Chondrocyte (in vitro differentiated cells): Measurements from ENCODE around the gene GAS7. TPM values are rescaled to one million over a fixed set of nuclear protein-coding genes. Genes with fewer than 3 reads are reported as not detected.
A peak's percentile ranks its signal among the peaks of the same experiment; 100 is the strongest.

Experiments used
- DNase-seq: peaks from one replicate; pipeline ENCODE4 v3.0.0; 2021; ENCODE audit warnings: mixed read lengths, low spot score
- H3K27ac Mint-ChIP-seq: one replicate; pipeline ENCODE4 v1.8.0; 2021; ENCODE audit warnings: mild to moderate bottlenecking, moderate library complexity, mixed read lengths; ENCODE audit not compliant: unreplicated experiment
- H3K27me3 Mint-ChIP-seq: 2 replicates; pipeline ENCODE4 v1.8.0; 2021; ENCODE audit warnings: low read depth, mixed read lengths
- H3K36me3 Mint-ChIP-seq: 2 replicates; pipeline ENCODE4 v1.8.0; 2021; ENCODE audit warnings: low read depth, mixed read lengths
- H3K4me1 Mint-ChIP-seq: 2 replicates; pipeline ENCODE4 v1.8.0; 2021; ENCODE audit warnings: low read depth, mild to moderate bottlenecking, mixed read lengths
- H3K4me3 Mint-ChIP-seq: one replicate; pipeline ENCODE4 v1.8.0; 2021; ENCODE audit warnings: mild to moderate bottlenecking, moderate library complexity, mixed read lengths; ENCODE audit not compliant: unreplicated experiment
- H3K9me3 Mint-ChIP-seq: 2 replicates; pipeline ENCODE4 v1.8.0; 2021; ENCODE audit warnings: low read depth, mixed read lengths
- CTCF ChIP-seq: fragments of 200-600 bp; sonication (generic); IDR thresholded peaks from 2 replicates; pipeline ENCODE4 v1.5.0; 2021; ENCODE audit warnings: antibody characterized with exemption, mild to moderate bottlenecking, moderate library complexity
- total RNA-seq: library from RNA; stranded (reverse); gene quantifications from 3 replicates; pipeline ENCODE4 v1.2.1, GENCODE V29; 2021

GAS7 gene
- total RNA-seq, 1 donor from 2014 or later = 6.9 TPM

DNA sequence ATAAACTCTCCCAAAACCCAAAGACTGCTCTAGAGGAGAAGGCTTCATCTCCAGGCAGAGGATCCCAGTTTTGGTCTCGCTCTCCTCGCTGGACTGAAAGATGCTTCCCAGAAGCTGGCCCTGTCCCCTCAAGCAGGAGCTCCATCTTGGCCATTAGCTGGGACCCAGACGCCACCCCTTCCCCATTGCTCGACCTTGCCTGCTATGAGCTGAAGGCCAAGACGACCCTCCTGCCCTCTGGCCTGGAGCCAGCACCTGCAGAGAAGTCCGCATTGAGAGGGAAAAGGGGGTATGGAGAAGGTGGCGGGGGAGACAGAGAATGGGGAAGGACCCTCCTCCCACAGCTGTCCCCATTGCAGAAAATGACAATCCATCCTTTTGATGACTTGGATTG lies 289.8 kb downstream of the GAS7 start:
- TF ChIP-seq CTCF = no peak
- no peak for DNase-seq

GRCh38 chr17:9907883-9908648 lies 290.3 kb downstream of the GAS7 start:
- Mint-ChIP-seq H3K27ac (no peak overlapping the region), H3K4me1 (peaks cover 10% of the 10 kb centered on the region), H3K36me3 (no peaks in the 10 kb centered on the region), H3K27me3 (no peaks in the 10 kb centered on the region), H3K4me3 (no peak overlapping the region), H3K9me3 (no peaks in the 10 kb centered on the region)
- DNase-seq = no peak
- TF ChIP-seq CTCF = no peak

More for the DNA sequence above, 289.8 kb downstream of the GAS7 start:
- Mint-ChIP-seq H3K27me3 (no peaks in the 10 kb centered on the region), H3K4me1 (peaks cover 10% of the 10 kb centered on the region), H3K36me3 (no peaks in the 10 kb centered on the region), H3K27ac (no peak overlapping the region), H3K4me3 (no peak overlapping the region), H3K9me3 (no peaks in the 10 kb centered on the region)

DNA sequence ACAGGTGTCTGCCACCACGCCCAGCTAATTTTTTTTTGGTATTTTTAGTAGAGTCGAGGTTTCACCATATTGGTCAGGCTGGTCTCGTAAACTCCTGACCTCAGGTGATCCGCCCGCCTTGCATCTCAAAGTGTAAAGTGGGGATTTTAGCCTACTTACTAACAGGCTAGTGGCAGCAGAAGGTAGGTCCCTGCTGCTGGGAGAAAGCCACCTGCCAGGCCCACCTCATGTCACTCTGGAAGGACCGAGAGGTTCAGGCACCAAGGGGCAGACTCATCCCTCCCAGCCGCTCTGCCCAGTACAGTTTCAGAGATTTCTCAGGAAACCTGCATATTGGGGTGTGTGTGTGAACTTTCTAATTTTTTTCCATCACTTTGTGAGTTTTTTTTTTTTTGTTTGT lies 291.3 kb downstream of the GAS7 start:
- Mint-ChIP-seq H3K4me1 (peaks cover 10% of the 10 kb centered on the region), H3K27ac (no peak overlapping the region), H3K36me3 (no peaks in the 10 kb centered on the region), H3K9me3 (no peaks in the 10 kb centered on the region), H3K4me3 (no peak overlapping the region), H3K27me3 (no peaks in the 10 kb centered on the region)
- no peak for TF ChIP-seq CTCF
- DNase-seq = no peak

- no peak for DNase-seq
- no peaks in the 10 kb centered on the region for H3K36me3 Mint-ChIP-seq
- H3K4me3 Mint-ChIP-seq = no peak overlapping the region
- no peak overlapping the region for H3K27ac Mint-ChIP-seq
- peaks cover 10% of the 10 kb centered on the region for H3K4me1 Mint-ChIP-seq
- no peak for TF ChIP-seq CTCF
- no peaks in the 10 kb centered on the region for H3K9me3 Mint-ChIP-seq
- no peaks in the 10 kb centered on the region for H3K27me3 Mint-ChIP-seq
Observed at GRCh38 chr17:9906616-9907015, 291.8 kb downstream of the GAS7 start.

GRCh38 chr17:9905902-9906301 lies 292.5 kb downstream of the GAS7 start:
- peak; percentile 77 for TF ChIP-seq CTCF
- Mint-ChIP-seq H3K4me1 (peaks cover 14% of the 10 kb centered on the region), H3K27me3 (no peaks in the 10 kb centered on the region), H3K9me3 (no peaks in the 10 kb centered on the region), H3K4me3 (no peak overlapping the region), H3K27ac (no peak overlapping the region), H3K36me3 (no peaks in the 10 kb centered on the region)
- no peak for DNase-seq
